Measurements from ENCODE around the gene ATOH8.
A peak's percentile ranks its signal among the peaks of the same experiment; 100 is the strongest.

The ATOH8 gene

GRCh38 chr2:85772841-85773491 lies 19.2 kb downstream of the ATOH8 start:
- DNase-seq, result no peak

- no peak for DNase-seq
Observed at GRCh38 chr2:85773692-85774091, 19.9 kb downstream of the ATOH8 start.

GRCh38 chr2:85774126-85774978 lies 20.6 kb downstream of the ATOH8 start:
- DNase-seq, result no peak

GRCh38 chr2:85775406-85776381 lies 21.9 kb downstream of the ATOH8 start:
- DNase-seq, result no peak

- DNase-seq, result no peak
Observed at GRCh38 chr2:85776672-85777071, 22.9 kb downstream of the ATOH8 start.

- peak; percentile 58 for DNase-seq
Observed at GRCh38 chr2:85777441-85777861, 23.7 kb downstream of the ATOH8 start.

- DNase-seq, result no peak
Observed at GRCh38 chr2:85778646-85779379, 25.0 kb downstream of the ATOH8 start.

- no peak for DNase-seq
Observed at GRCh38 chr2:85779641-85780315, 26.0 kb downstream of the ATOH8 start.

- peak; percentile 25 for DNase-seq
Observed at GRCh38 chr2:85780316-85781012, 26.7 kb downstream of the ATOH8 start.

- DNase-seq, result no peak
Observed at GRCh38 chr2:85781013-85781332, 27.2 kb downstream of the ATOH8 start.

- DNase-seq, result no peak
Observed at GRCh38 chr2:85783796-85784195, 30.0 kb downstream of the ATOH8 start.

- DNase-seq, result no peak
Observed at GRCh38 chr2:85784474-85784986, 30.7 kb downstream of the ATOH8 start.

- no peak for DNase-seq
Observed at GRCh38 chr2:85785027-85785822, 31.4 kb downstream of the ATOH8 start.

- DNase-seq, result no peak
Observed at GRCh38 chr2:85785871-85786270, 32.1 kb downstream of the ATOH8 start.

- DNase-seq, result no peak
Observed at GRCh38 chr2:85786444-85786843, 32.7 kb downstream of the ATOH8 start.

- DNase-seq, result no peak
Observed at GRCh38 chr2:85786865-85787264, 33.1 kb downstream of the ATOH8 start.

- no peak for DNase-seq
Observed at GRCh38 chr2:85787282-85787980, 33.6 kb downstream of the ATOH8 start.

GRCh38 chr2:85787981-85788340 lies 34.2 kb downstream of the ATOH8 start:
- no peak for DNase-seq

- DNase-seq, result no peak
Observed at GRCh38 chr2:85788603-85789002, 34.8 kb downstream of the ATOH8 start.

GRCh38 chr2:85789271-85789670 lies 35.5 kb downstream of the ATOH8 start:
- no peak for DNase-seq
